22Rv1 (cell line): Measurements from ENCODE around the gene ASAP2.

ENCODE experiments used
- H3K27ac ChIP-seq: fragments of 450-650 bp; 2 replicates; pipeline ENCODE4 v1.5.1; 2017
- CTCF ChIP-seq: fragments of 450-650 bp; IDR thresholded peaks from 2 replicates; pipeline ENCODE4 v1.5.1; 2017; ENCODE audit warnings: mild to moderate bottlenecking
- ZFX ChIP-seq: fragments of 450-650 bp; IDR thresholded peaks from 2 replicates; pipeline ENCODE4 v1.6.1; 2017; ENCODE audit warnings: antibody characterized with exemption, borderline replicate concordance

The ASAP2 gene

GRCh38 chr2:9208875-9209274 is 2.3 kb downstream of the ASAP2 start:
- H3K27ac ChIP-seq = no peak overlapping the region
- TF ChIP-seq CTCF (no peak), ZFX (no peak)

GRCh38 chr2:9210030-9210429 is 3.4 kb downstream of the ASAP2 start:
- peak overlapping the region; percentile 89 for H3K27ac ChIP-seq
- TF ChIP-seq CTCF (no peak), ZFX (no peak)

GRCh38 chr2:9211496-9211895 is 4.9 kb downstream of the ASAP2 start:
- no peak for TF ChIP-seq ZFX
- no peak for TF ChIP-seq CTCF
- H3K27ac ChIP-seq = peak overlapping the region; percentile 89

- TF ChIP-seq ZFX (no peak), CTCF (no peak)
- peak overlapping the region; percentile 89 for H3K27ac ChIP-seq
Observed at GRCh38 chr2:9212010-9212635, 5.5 kb downstream of the ASAP2 start.

- H3K27ac ChIP-seq = peak overlapping the region; percentile 89
- TF ChIP-seq ZFX (no peak), CTCF (no peak)
Observed at GRCh38 chr2:9212661-9213411, 6.2 kb downstream of the ASAP2 start.

- no peak overlapping the region for H3K27ac ChIP-seq
- TF ChIP-seq ZFX (no peak), CTCF (no peak)
Observed at GRCh38 chr2:9213477-9214051, 7.0 kb downstream of the ASAP2 start.

GRCh38 chr2:9214873-9215272 is 8.3 kb downstream of the ASAP2 start:
- TF ChIP-seq ZFX (no peak), CTCF (no peak)
- no peak overlapping the region for H3K27ac ChIP-seq
